Kidney epithelial cell (primary cell): ENCODE measurements around the gene LIPC. TPM values are rescaled to one million over a fixed set of nuclear protein-coding genes. Genes with fewer than 3 reads are reported as not detected.

Experiments used
- DNase-seq: peaks from one replicate; pipeline ENCODE4 v3.0.0-alpha.2; 2010; ENCODE audit warnings: low read depth
- H3K27me3 ChIP-seq: 2 replicates; pipeline ENCODE4 v1.6.0; 2011; ENCODE audit warnings: low read length; ENCODE audit not compliant: control insufficient read depth, insufficient read depth
- H3K36me3 ChIP-seq: 2 replicates; pipeline ENCODE4 v1.5.1; 2011; ENCODE audit warnings: low read length; ENCODE audit not compliant: control insufficient read depth, insufficient read depth
- H3K4me3 ChIP-seq: 2 replicates; pipeline ENCODE4 v1.5.1; 2011; ENCODE audit warnings: low read depth, mild to moderate bottlenecking, control low read depth, low read length
- total RNA-seq: library from RNA; depleted of rRNA; stranded (reverse); fragments of >200 nt; gene quantifications from 2 replicates; pipeline ENCODE4 v1.2.3, GENCODE V29; 2015
- TF ChIP-seq, protein P1 (sequence below): IDR thresholded peaks from 2 replicates; pipeline ENCODE4 v1.5.1; 2011; ENCODE audit warnings: mild to moderate bottlenecking, moderate library complexity, low read length, control low read depth, inconsistent platforms; ENCODE audit not compliant: insufficient read depth, poor library complexity, severe bottlenecking

The LIPC gene
- total RNA-seq, 1 donor from 2014 or later, result 1.3 TPM

DNA sequence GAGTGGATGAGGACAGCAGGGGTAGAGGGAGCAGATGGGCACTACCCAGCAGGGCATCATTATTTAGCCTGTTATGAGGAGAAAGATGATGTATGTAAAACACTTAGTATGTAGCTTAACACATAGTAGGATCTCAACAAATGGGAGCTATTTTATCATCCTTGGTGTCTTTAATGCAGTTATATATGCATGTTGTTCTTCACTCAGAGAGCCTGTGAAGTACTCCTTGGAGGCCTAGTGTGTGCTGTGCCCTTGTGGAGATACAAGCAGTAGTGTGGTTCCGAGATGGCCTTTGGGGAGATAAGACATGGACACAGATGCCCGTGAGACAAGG is 124.2 kb downstream of the LIPC start:
- no peak for DNase-seq
- TF ChIP-seq, protein P1, sequence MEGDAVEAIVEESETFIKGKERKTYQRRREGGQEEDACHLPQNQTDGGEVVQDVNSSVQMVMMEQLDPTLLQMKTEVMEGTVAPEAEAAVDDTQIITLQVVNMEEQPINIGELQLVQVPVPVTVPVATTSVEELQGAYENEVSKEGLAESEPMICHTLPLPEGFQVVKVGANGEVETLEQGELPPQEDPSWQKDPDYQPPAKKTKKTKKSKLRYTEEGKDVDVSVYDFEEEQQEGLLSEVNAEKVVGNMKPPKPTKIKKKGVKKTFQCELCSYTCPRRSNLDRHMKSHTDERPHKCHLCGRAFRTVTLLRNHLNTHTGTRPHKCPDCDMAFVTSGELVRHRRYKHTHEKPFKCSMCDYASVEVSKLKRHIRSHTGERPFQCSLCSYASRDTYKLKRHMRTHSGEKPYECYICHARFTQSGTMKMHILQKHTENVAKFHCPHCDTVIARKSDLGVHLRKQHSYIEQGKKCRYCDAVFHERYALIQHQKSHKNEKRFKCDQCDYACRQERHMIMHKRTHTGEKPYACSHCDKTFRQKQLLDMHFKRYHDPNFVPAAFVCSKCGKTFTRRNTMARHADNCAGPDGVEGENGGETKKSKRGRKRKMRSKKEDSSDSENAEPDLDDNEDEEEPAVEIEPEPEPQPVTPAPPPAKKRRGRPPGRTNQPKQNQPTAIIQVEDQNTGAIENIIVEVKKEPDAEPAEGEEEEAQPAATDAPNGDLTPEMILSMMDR, result no peak
- Histone ChIP-seq H3K4me3 (no peak overlapping the region), H3K36me3 (no peaks in the 10 kb centered on the region), H3K27me3 (no peaks in the 10 kb centered on the region)

DNA sequence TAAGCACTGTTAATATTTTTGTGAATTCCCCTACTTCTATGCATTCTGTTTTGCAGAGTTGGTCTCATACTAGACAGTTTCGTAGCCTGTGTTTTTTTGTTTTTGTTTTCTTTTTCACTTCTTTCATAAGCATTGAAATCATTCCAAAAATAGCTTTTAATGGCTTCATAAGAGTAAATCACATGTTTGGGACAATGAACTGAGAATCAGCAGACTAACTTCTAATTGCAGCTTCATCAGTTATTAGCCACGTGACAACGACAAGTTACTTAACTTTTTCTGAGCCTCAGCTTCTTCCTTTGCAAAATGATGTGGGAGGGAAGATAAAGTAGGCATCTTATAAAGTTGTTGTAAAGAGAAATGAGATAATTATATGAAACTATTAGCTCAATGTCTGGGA is 124.8 kb downstream of the LIPC start:
- no peaks in the 10 kb centered on the region for H3K27me3 ChIP-seq
- H3K4me3 ChIP-seq, result no peak overlapping the region
- no peaks in the 10 kb centered on the region for H3K36me3 ChIP-seq
- TF ChIP-seq, protein P1, result no peak
- DNase-seq, result no peak

DNA sequence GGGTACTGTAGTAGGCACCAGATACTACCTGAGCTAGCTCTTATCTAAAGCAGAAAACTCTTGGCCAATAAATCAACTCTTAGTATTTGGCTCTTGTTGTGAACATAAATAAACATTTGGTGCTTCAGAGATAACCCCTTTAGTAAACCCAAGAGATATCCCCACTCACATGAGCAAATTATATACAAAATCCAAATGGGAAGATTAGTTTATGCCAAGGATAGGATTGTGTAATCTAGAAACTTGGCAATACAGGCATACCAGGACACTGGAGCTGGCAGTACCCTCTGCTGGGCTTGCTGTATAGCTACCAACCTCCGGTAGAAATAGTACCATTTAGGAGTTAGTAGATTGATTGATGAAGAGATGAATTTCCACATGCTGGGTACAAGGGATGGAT is 127.0 kb downstream of the LIPC start:
- no peaks in the 10 kb centered on the region for H3K36me3 ChIP-seq
- H3K27me3 ChIP-seq, result no peaks in the 10 kb centered on the region
- DNase-seq, result no peak
- TF ChIP-seq, protein P1, result no peak
- H3K4me3 ChIP-seq, result no peak overlapping the region

DNA sequence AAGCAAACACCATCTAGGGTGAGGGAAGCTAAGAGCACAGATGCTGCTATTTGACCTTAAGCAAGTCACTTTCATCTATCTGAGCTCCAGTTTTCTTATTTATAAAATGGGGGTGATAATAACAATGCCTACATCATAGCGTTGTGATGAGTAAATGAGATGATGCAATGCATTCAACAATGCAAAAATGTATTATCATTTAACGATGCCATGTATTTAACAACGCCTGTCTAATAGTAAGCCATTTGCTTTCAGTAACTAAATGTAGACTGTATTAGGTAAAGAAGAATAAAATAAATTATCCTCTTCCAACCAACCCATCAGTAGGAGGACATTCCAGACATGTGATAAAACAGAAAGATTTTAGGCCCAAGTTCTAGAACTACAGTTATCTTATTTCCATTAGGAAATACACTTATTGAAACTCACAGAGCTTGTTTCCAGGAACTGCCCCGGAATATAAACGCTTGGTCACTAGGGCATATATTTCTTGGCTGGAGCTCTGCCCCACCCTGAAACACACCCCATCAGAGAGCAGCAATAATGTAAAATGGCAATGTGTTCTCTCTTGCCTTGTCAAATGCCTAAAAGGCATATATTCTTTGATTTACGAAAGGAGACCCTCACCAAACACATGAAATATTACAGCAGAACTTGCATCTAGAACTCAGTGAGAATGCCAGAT is 128.3 kb downstream of the LIPC start:
- TF ChIP-seq, protein P1, result no peak
- no peaks in the 10 kb centered on the region for H3K27me3 ChIP-seq
- no peaks in the 10 kb centered on the region for H3K36me3 ChIP-seq
- no peak overlapping the region for H3K4me3 ChIP-seq
- no peak for DNase-seq

DNA sequence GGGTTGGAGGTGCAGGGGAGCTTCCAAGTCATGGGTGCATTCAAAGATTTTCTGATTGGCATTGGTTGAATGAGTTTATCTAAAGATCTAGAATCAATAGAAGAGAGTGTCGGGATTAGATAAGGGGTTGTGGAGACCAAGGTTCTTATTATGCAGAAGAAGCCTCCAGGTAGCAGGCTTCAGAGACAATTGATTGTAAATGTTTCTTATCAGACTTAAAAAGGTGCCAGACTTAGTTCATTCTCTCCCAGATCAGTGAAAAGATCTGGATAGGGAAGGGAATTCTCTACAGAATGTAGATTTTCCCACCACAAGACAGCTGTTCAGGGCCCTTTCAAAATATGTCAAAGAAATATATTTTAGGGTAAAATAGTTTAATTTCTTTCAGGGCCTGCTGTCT is 129.5 kb downstream of the LIPC start:
- DNase-seq, result no peak
- Histone ChIP-seq H3K27me3 (no peaks in the 10 kb centered on the region), H3K4me3 (no peak overlapping the region), H3K36me3 (no peaks in the 10 kb centered on the region)
- TF ChIP-seq, protein P1, result no peak

DNA sequence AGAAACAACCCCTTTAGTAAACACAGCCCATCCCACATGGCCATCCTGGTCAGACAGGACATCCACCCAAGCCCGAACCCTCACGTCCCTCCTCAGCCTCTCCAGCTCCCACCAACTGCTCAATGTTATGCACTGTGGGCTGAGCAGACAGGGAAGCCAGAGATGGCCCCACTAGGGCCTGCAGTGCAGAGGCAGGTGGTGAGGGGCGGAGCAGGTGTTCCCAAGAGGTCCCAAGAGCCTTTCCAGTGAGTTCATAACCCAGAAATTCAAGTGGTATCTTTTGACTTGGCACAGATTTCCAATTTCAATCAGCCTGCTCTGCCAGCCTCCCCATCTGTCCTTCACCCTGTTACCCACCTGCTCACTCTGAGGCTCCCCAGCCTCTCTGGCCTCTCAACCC is 130.3 kb downstream of the LIPC start:
- no peak for DNase-seq
- no peak overlapping the region for H3K4me3 ChIP-seq
- H3K36me3 ChIP-seq, result no peaks in the 10 kb centered on the region
- TF ChIP-seq, protein P1, result no peak
- no peaks in the 10 kb centered on the region for H3K27me3 ChIP-seq
